Fibroblast of lung (primary cell): ENCODE data around the gene PER2.

Source experiments
- EZH2 ChIP-seq: IDR thresholded peaks from 2 replicates; pipeline ENCODE4 v1.5.1; 2012; ENCODE audit warnings: low read length, control low read depth, mild to moderate bottlenecking; ENCODE audit errors: missing control alignments
- TF ChIP-seq, protein P1 (sequence below), 2 donors: IDR thresholded peaks in 1 of 2; conservative IDR thresholded peaks in 1 of 2; 1 replicate in 1 of 2; 2 replicates in 1 of 2; pipeline ENCODE4 v1.5.1; 2011 to 2012; ENCODE audit warnings: low read length in 2 of 2, control low read depth in 1 of 2, inconsistent platforms in 1 of 2, low read depth in 1 of 2, mild to moderate bottlenecking in 1 of 2

- TF ChIP-seq, protein P1, sequence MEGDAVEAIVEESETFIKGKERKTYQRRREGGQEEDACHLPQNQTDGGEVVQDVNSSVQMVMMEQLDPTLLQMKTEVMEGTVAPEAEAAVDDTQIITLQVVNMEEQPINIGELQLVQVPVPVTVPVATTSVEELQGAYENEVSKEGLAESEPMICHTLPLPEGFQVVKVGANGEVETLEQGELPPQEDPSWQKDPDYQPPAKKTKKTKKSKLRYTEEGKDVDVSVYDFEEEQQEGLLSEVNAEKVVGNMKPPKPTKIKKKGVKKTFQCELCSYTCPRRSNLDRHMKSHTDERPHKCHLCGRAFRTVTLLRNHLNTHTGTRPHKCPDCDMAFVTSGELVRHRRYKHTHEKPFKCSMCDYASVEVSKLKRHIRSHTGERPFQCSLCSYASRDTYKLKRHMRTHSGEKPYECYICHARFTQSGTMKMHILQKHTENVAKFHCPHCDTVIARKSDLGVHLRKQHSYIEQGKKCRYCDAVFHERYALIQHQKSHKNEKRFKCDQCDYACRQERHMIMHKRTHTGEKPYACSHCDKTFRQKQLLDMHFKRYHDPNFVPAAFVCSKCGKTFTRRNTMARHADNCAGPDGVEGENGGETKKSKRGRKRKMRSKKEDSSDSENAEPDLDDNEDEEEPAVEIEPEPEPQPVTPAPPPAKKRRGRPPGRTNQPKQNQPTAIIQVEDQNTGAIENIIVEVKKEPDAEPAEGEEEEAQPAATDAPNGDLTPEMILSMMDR (conservative IDR thresholded peaks at IDR 0.05 in 1 of 2, IDR thresholded peaks at IDR 0.05 in 1 of 2; ENCODE audit: low read depth in 1 of 2, low read length in 2 of 2), result no peak
- TF ChIP-seq EZH2, result no peak
These were observed 1.2 kb downstream of the PER2 start for GRCh38 chr2:238286987-238287736.
